WTC11 (cell line): ENCODE measurements around the gene REEP3.

ENCODE experiments used
- ATF3 ChIP-seq: sonication (generic); formaldehyde crosslinking; conservative IDR thresholded peaks from 2 replicates; pipeline ENCODE4 v1.8.1; 2022; ENCODE audit warnings: mild to moderate bottlenecking, missing genetic modification reagents
- ATF6 ChIP-seq: sonication (generic); formaldehyde crosslinking; IDR thresholded peaks from 2 replicates; pipeline ENCODE4 v1.8.1; 2023; ENCODE audit warnings: mild to moderate bottlenecking, missing genetic modification reagents
- CTCF ChIP-seq: fragments of 200-600 bp; IDR thresholded peaks from 2 replicates; pipeline ENCODE4 v1.8.0; 2022; ENCODE audit warnings: antibody characterized with exemption
- E2F1 ChIP-seq: sonication (generic); formaldehyde crosslinking; IDR thresholded peaks from 2 replicates; pipeline ENCODE4 v1.8.0; 2022; ENCODE audit warnings: mild to moderate bottlenecking, missing genetic modification reagents
- KAT7 ChIP-seq: sonication (generic); formaldehyde crosslinking; IDR thresholded peaks from 2 replicates; pipeline ENCODE4 v1.8.1; 2023; ENCODE audit warnings: missing genetic modification reagents, mild to moderate bottlenecking, borderline replicate concordance
- NR3C1 ChIP-seq: sonication (generic); formaldehyde crosslinking; conservative IDR thresholded peaks from 2 replicates; pipeline ENCODE4 v1.8.1; 2023; ENCODE audit warnings: low read depth, mild to moderate bottlenecking, missing genetic modification reagents
- RORB ChIP-seq: fragments of 250-450 bp; sonication (Bioruptor Pico); IDR thresholded peaks from 2 replicates; pipeline ENCODE4 v1.9.0; 2021; ENCODE audit warnings: mild to moderate bottlenecking
- SP1 ChIP-seq: sonication (generic); formaldehyde crosslinking; conservative IDR thresholded peaks from 2 replicates; pipeline ENCODE4 v1.8.1; 2022; ENCODE audit warnings: missing genetic modification reagents
- TF ChIP-seq, protein P1 (sequence below): sonication (generic); formaldehyde crosslinking; IDR thresholded peaks from 2 replicates; pipeline ENCODE4 v1.8.1; 2022; ENCODE audit warnings: low read depth, missing genetic modification reagents, borderline replicate concordance
- TF ChIP-seq, protein P2 (sequence below): sonication (generic); formaldehyde crosslinking; IDR thresholded peaks from 2 replicates; pipeline ENCODE4 v1.8.1; 2022; ENCODE audit warnings: mild to moderate bottlenecking, moderate library complexity, missing genetic modification reagents

GRCh38 chr10:63522995-63523394 is 1.8 kb downstream of the REEP3 start:
- TF ChIP-seq KAT7: no peak
- TF ChIP-seq SP1 (CRISPR knock-in tag): no peak
- TF ChIP-seq RORB (CRISPR knock-in tag): no peak
- TF ChIP-seq NR3C1 (CRISPR knock-in tag): no peak
- TF ChIP-seq ATF6 (CRISPR knock-in tag): no peak
- TF ChIP-seq, protein P1, sequence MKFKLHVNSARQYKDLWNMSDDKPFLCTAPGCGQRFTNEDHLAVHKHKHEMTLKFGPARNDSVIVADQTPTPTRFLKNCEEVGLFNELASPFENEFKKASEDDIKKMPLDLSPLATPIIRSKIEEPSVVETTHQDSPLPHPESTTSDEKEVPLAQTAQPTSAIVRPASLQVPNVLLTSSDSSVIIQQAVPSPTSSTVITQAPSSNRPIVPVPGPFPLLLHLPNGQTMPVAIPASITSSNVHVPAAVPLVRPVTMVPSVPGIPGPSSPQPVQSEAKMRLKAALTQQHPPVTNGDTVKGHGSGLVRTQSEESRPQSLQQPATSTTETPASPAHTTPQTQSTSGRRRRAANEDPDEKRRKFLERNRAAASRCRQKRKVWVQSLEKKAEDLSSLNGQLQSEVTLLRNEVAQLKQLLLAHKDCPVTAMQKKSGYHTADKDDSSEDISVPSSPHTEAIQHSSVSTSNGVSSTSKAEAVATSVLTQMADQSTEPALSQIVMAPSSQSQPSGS (CRISPR knock-in tag): no peak
- no peak for TF ChIP-seq ATF3
- TF ChIP-seq CTCF: no peak
- no peak for TF ChIP-seq E2F1 (CRISPR knock-in tag)
- TF ChIP-seq, protein P2, sequence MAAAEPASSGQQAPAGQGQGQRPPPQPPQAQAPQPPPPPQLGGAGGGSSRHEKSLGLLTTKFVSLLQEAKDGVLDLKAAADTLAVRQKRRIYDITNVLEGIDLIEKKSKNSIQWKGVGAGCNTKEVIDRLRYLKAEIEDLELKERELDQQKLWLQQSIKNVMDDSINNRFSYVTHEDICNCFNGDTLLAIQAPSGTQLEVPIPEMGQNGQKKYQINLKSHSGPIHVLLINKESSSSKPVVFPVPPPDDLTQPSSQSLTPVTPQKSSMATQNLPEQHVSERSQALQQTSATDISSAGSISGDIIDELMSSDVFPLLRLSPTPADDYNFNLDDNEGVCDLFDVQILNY (CRISPR knock-in tag): no peak
